ENCODE results near the gene ADPRHL1.
"Not testable (repeated sequence)": the region's sequence is repeated elsewhere in the genome, so short reads cannot be mapped to it uniquely, and the experiment has no call there.

DNA sequence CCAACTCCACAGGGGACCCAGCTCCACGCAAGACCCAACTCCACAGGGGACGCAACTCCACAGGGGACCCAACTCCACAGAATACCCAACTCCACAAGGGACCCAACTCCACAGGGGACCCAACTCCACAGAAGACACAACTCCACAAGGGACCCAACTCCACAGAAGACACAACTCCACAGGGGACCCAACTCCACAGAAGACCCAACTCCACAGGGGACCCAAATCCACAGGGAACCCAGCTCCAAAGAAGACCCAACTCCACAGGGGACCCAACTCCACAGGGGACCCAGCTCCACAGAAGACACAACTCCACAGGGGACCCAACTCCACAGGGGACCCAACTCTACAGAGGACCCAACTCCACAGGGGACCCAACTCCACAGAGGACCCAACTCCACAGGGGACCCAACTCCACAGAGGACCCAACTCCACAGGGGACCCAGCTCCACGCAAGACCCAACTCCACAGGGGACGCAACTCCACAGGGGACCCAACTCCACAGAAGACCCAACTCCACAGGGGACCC lies 17.4 kb upstream of the ADPRHL1 start:
- TF ChIP-seq, protein P1, sequence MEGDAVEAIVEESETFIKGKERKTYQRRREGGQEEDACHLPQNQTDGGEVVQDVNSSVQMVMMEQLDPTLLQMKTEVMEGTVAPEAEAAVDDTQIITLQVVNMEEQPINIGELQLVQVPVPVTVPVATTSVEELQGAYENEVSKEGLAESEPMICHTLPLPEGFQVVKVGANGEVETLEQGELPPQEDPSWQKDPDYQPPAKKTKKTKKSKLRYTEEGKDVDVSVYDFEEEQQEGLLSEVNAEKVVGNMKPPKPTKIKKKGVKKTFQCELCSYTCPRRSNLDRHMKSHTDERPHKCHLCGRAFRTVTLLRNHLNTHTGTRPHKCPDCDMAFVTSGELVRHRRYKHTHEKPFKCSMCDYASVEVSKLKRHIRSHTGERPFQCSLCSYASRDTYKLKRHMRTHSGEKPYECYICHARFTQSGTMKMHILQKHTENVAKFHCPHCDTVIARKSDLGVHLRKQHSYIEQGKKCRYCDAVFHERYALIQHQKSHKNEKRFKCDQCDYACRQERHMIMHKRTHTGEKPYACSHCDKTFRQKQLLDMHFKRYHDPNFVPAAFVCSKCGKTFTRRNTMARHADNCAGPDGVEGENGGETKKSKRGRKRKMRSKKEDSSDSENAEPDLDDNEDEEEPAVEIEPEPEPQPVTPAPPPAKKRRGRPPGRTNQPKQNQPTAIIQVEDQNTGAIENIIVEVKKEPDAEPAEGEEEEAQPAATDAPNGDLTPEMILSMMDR (IDR thresholded peaks at IDR 0.05; ENCODE audit: low read depth, low read length, poor library complexity, severe bottlenecking): not testable (repeated sequence)
- TF ChIP-seq EZH2phosphoT487 (IDR thresholded peaks at IDR 0.05; ENCODE audit: borderline replicate concordance, low read length): not testable (repeated sequence)
